ENCODE data around the gene RNF19B. TPM values are rescaled to one million over a fixed set of nuclear protein-coding genes. Genes with fewer than 3 reads are reported as not detected.

The RNF19B gene
- total and polyA plus RNA-seq, 4 experiments from 2014 or later = 1.1 to 30.6 (median 16.6) TPM

DNA sequence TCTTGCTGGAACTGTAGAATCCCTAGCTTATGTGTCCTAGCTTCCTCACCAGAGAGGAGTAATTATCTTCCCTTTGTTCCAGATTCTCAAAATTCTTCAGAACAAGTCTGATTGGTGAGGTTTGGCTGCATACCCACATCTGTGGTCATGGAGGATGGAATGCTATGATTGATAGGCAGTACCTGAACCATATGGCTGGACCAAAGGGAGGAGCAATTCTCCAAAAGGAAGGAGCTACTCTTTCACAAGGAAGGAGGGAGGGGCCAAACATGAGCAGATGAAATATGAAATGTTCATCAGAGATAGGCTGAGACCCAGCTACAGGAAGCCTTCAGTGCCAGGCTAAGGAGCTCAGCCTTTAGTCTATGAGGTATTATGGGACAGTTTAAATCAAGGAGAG lies 5.0 kb upstream of the RNF19B start:
- no peak overlapping the region for H3K4me3 Mint-ChIP-seq
- no peak for DNase-seq
- H3K9me3 Mint-ChIP-seq = peaks cover 0 to 1% (median 0%) of the 10 kb centered on the region in 8 donors
- Histone ChIP-seq H3K4me1 (ENCODE audit: insufficient read depth, low read length) (peaks cover 16% of the 10 kb centered on the region), H3K9me3 (ENCODE audit: control insufficient read depth in 1 of 2, low read length in 2 of 2) (no peaks in the 10 kb centered on the region), H3K27ac (ENCODE audit: low read depth, low read length) (no peak overlapping the region), H3K4me3 (ENCODE audit: low read length in 2 of 2) (no peak overlapping the region), H3K36me3 (ENCODE audit: insufficient read depth, low read length) (no peaks in the 10 kb centered on the region), H3K27me3 (ENCODE audit: insufficient read depth, low read length) (peaks cover 17% of the 10 kb centered on the region)
- ChIA-PET CTCF (ENCODE audit: partially characterized antibody) (no interaction called here), POLR2A (ENCODE audit: partially characterized antibody) (interaction anchor here (12.9 kb wide), 1 partner anchor 12 kb away, joined by 205 read pairs; no protein-coding TSS in a partner anchor)
- H3K27me3 Mint-ChIP-seq = peaks cover 13 to 17% of the 10 kb centered on the region in 2 donors
- H3K27ac Mint-ChIP-seq = no peak overlapping the region
- H3K36me3 Mint-ChIP-seq = peaks cover 0 to 5% of the 10 kb centered on the region in 2 donors
- intact Hi-C loops (cut with micrococcal nuclease) = no loop called here
- peaks cover 5 to 15% (median 8%) of the 10 kb centered on the region in 4 donors for H3K4me1 Mint-ChIP-seq

DNA sequence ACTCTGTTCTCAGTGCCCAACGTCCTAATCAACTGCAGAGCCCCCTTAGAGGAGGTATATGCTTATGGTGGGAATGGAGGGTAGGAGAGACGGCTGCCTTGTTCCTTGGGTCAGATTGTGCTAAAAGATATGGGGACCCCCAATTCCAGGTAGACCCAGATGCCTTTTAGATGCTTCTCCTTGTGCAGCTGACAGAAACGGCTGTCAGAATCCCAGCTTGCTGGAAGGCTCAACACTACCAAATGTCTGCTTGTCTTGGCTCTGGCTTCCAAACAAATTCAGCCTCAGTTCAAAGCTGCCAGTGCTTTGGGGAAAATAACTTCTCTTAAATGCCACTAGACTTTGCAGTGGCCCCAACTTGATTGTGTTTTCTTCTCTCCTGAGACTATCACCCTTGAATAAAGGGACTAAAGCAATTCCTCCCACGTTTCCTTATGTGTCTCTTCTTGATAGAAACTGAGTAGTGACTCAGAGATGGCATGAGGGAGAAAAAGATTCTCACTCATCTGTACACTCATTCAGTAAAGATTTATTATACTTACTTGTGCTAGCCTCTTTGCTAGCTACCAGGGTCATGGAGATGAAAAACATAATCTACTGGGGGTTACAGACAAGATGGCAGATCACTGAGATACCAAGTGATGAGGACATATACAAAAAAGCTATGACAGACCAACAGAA lies 3.4 kb upstream of the RNF19B start:
- peaks cover 8 to 24% (median 12%) of the 10 kb centered on the region in 4 donors for H3K4me1 Mint-ChIP-seq
- Histone ChIP-seq H3K4me3 (ENCODE audit: low read length in 2 of 2) (no peak overlapping the region), H3K27ac (ENCODE audit: low read depth, low read length) (no peak overlapping the region), H3K9me3 (ENCODE audit: control insufficient read depth in 1 of 2, low read length in 2 of 2) (no peaks in the 10 kb centered on the region), H3K4me1 (ENCODE audit: insufficient read depth, low read length) (peaks cover 18% of the 10 kb centered on the region), H3K36me3 (ENCODE audit: insufficient read depth, low read length) (no peaks in the 10 kb centered on the region), H3K27me3 (ENCODE audit: insufficient read depth, low read length) (peaks cover 17% of the 10 kb centered on the region)
- peaks cover 0 to 5% of the 10 kb centered on the region in 2 donors for H3K36me3 Mint-ChIP-seq
- ChIA-PET POLR2A (ENCODE audit: partially characterized antibody) (interaction anchor here (0.6 to 12.9 kb wide), 3 partner anchors 9 to 801 kb away, joined by 3 to 205 read pairs (median 4); no protein-coding TSS in a partner anchor), CTCF (ENCODE audit: partially characterized antibody) (interaction anchor here (1.4 kb wide), 1 partner anchor 87 kb away, joined by 4 read pairs; no protein-coding TSS in a partner anchor)
- H3K27me3 Mint-ChIP-seq = peaks cover 13 to 17% of the 10 kb centered on the region in 2 donors
- intact Hi-C loops (cut with micrococcal nuclease) = no loop called here
- H3K4me3 Mint-ChIP-seq = no peak overlapping the region
- no peak overlapping the region for H3K27ac Mint-ChIP-seq
- peaks cover 0 to 1% (median 0%) of the 10 kb centered on the region in 8 donors for H3K9me3 Mint-ChIP-seq
- no peak for DNase-seq

DNA sequence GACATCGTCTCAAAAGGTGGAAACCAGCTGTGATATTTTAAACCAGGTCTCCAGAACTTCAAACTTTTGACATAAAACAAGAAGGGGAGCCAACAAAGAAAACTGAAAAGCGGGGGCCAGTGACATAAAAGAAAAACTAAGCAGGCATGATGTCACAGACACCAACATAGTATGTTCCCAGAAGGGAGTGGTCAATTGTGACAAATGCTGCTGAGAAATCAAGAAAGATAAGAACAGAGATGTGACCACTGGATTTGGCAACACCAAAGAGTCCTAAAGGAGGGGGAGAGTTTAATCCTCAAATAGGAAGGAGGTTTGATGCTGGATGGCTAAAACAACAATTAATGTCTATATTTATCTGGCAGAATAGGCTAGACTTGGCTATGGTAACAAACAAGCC lies 2.3 kb upstream of the RNF19B start:
- no peak for DNase-seq
- H3K27me3 ChIP-seq (ENCODE audit: insufficient read depth, low read length) = peaks cover 8% of the 10 kb centered on the region
- peaks cover 5 to 9% of the 10 kb centered on the region in 2 donors for H3K27me3 Mint-ChIP-seq
- H3K4me3 ChIP-seq (ENCODE audit: low read length in 2 of 2) = no peak overlapping the region
- peaks cover 0 to 10% of the 10 kb centered on the region in 2 donors for H3K36me3 Mint-ChIP-seq
- ChIA-PET CTCF (ENCODE audit: partially characterized antibody) (interaction anchor here (1.0 to 1.2 kb wide), 2 partner anchors 14 to 41 kb away, joined by 3 read pairs; no protein-coding TSS in a partner anchor), POLR2A (ENCODE audit: partially characterized antibody) (interaction anchor here (1.3 to 12.9 kb wide), 3 partner anchors 10 to 19 kb away, joined by 3 to 205 read pairs (median 60); no protein-coding TSS in a partner anchor)
- no peak overlapping the region for H3K27ac ChIP-seq (ENCODE audit: low read depth, low read length)
- peaks cover 0 to 1% (median 0%) of the 10 kb centered on the region in 8 donors for H3K9me3 Mint-ChIP-seq
- peak overlapping the region in 4 of 8 donors; percentile 9 to 65 (median 36) for H3K4me3 Mint-ChIP-seq
- no peaks in the 10 kb centered on the region for H3K9me3 ChIP-seq (ENCODE audit: control insufficient read depth in 1 of 2, low read length in 2 of 2)
- peak overlapping the region in 2 of 7 donors; percentile 36 to 41 for H3K27ac Mint-ChIP-seq
- H3K4me1 ChIP-seq (ENCODE audit: insufficient read depth, low read length) = peaks cover 21% of the 10 kb centered on the region
- intact Hi-C loops (cut with micrococcal nuclease) = no loop called here
- peaks cover 13 to 28% (median 16%) of the 10 kb centered on the region in 4 donors for H3K4me1 Mint-ChIP-seq
- H3K36me3 ChIP-seq (ENCODE audit: insufficient read depth, low read length) = no peaks in the 10 kb centered on the region

DNA sequence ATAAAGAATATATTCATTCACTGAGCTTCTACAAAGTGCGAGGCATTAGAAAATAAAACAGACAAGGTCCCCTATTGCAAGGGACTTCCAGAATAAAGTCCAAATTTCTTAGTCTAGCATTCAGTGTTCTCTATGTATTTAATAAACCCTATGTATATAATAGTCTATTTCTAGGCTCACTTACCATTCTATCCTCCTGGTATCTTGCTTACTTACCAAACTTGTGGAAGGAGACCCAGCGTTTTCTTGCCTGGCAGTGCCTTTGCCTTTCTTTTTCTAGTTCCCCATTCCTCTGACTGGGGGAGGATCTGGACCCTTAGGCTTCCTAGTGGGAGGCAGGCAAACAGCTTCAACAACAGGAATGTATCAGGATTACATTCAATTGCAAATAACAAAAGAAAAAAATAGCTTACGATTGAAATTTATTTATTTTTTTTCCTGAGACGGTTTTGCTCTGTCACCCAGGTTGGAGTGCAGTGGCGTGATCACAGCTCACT lies 690 bp upstream of the RNF19B start:
- no peak for DNase-seq
- H3K4me3 ChIP-seq (ENCODE audit: low read length in 2 of 2) = peak overlapping the region; percentile 63 to 76
- peaks cover 0 to 10% of the 10 kb centered on the region in 2 donors for H3K36me3 Mint-ChIP-seq
- peaks cover 0 to 1% (median 0%) of the 10 kb centered on the region in 8 donors for H3K9me3 Mint-ChIP-seq
- H3K36me3 ChIP-seq (ENCODE audit: insufficient read depth, low read length) = no peaks in the 10 kb centered on the region
- H3K4me3 Mint-ChIP-seq = peak overlapping the region; percentile 76 to 92 (median 88)
- H3K27ac ChIP-seq (ENCODE audit: low read depth, low read length) = peak overlapping the region; percentile 54
- no peaks in the 10 kb centered on the region for H3K27me3 ChIP-seq (ENCODE audit: insufficient read depth, low read length)
- ChIA-PET CTCF (ENCODE audit: partially characterized antibody) (interaction anchor here (0.7 to 1.9 kb wide), 10 partner anchors 9 to 119 kb away, joined by 3 to 6 read pairs (median 4); no protein-coding TSS in a partner anchor), POLR2A (ENCODE audit: partially characterized antibody) (interaction anchor here (0.8 to 12.9 kb wide), 23 partner anchors 11 to 216 kb away, joined by 3 to 205 read pairs (median 7); partner anchors contain the start of genes AZIN2 and TRIM62)
- no peaks in the 10 kb centered on the region for H3K9me3 ChIP-seq (ENCODE audit: control insufficient read depth in 1 of 2, low read length in 2 of 2)
- peaks cover 35% of the 10 kb centered on the region for H3K4me1 ChIP-seq (ENCODE audit: insufficient read depth, low read length)
- H3K4me1 Mint-ChIP-seq = peaks cover 24 to 43% (median 30%) of the 10 kb centered on the region in 4 donors
- H3K27ac Mint-ChIP-seq = peak overlapping the region; percentile 90 to 97 (median 95)
- no peaks in the 10 kb centered on the region for H3K27me3 Mint-ChIP-seq
- intact Hi-C loops (cut with micrococcal nuclease) = no loop called here

DNA sequence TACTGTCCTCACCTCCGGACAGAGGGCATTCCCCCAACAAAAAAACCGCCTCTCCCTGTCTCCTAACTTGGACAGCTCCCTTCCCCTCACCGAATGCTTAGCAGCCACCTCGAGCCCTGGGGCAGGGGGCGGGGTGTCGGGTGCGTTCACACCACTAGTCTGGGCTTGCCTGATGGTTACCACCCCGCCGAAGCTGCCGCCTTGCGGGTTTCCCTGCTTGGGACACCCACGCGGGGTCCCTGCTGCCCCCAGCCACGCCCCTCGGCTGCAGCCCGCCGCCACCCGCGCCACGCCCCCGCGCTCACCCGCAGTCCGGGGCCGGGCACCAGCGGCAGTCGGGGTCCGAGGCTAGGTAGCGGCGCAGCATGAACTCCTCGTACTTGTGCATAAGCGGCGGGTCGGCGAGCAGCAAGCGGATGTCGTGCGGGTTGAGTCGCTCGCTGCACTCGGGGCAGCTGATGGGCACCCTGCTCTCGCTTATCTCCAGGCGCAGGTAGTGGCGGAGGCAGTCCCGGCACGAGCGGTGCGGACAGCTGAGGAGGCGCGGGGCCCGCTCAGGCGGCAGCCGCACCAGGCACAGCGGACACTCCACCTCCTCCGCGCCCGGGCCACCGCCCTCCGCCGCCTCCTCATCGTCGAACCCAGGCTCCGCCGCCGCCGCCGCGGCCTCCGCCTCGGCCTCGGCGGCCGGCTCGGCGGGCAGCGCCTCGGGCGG lies 706 bp downstream of the RNF19B start:
- Mint-ChIP-seq H3K4me3 (peak overlapping the region; percentile 84 to 94 (median 87)), H3K27ac (peak overlapping the region; percentile 86 to 93 (median 89)), H3K9me3 (peaks cover 0 to 1% (median 0%) of the 10 kb centered on the region in 8 donors), H3K4me1 (peaks cover 32 to 55% (median 39%) of the 10 kb centered on the region in 4 donors), H3K36me3 (peaks cover 0 to 10% of the 10 kb centered on the region in 2 donors), H3K27me3 (no peaks in the 10 kb centered on the region)
- peak overlapping the region in 1 of 2 donors; percentile 79 for H3K4me3 ChIP-seq (ENCODE audit: low read length in 2 of 2)
- ChIA-PET POLR2A (ENCODE audit: partially characterized antibody) (interaction anchor here (0.6 to 12.9 kb wide), 31 partner anchors 9 to 313 kb away, joined by 3 to 205 read pairs (median 6); partner anchors contain the start of genes AZIN2, RBBP4, S100PBP and TRIM62), CTCF (ENCODE audit: partially characterized antibody) (interaction anchor here (1.0 to 1.6 kb wide), 4 partner anchors 8 to 34 kb away, joined by 3 to 6 read pairs (median 4); no protein-coding TSS in a partner anchor)
- no peaks in the 10 kb centered on the region for H3K27me3 ChIP-seq (ENCODE audit: insufficient read depth, low read length)
- peak; percentile 66 to 79 (median 68) for DNase-seq
- H3K27ac ChIP-seq (ENCODE audit: low read depth, low read length) = peak overlapping the region; percentile 63
- H3K9me3 ChIP-seq (ENCODE audit: control insufficient read depth in 1 of 2, low read length in 2 of 2) = no peaks in the 10 kb centered on the region
- H3K36me3 ChIP-seq (ENCODE audit: insufficient read depth, low read length) = no peaks in the 10 kb centered on the region
- peaks cover 44% of the 10 kb centered on the region for H3K4me1 ChIP-seq (ENCODE audit: insufficient read depth, low read length)
- intact Hi-C loops (cut with micrococcal nuclease) = loop anchor here (1.0 to 5.0 kb wide), 4 partner anchors 17 to 147 kb away; partner anchors contain the start of genes AZIN2, S100PBP and YARS1

DNA sequence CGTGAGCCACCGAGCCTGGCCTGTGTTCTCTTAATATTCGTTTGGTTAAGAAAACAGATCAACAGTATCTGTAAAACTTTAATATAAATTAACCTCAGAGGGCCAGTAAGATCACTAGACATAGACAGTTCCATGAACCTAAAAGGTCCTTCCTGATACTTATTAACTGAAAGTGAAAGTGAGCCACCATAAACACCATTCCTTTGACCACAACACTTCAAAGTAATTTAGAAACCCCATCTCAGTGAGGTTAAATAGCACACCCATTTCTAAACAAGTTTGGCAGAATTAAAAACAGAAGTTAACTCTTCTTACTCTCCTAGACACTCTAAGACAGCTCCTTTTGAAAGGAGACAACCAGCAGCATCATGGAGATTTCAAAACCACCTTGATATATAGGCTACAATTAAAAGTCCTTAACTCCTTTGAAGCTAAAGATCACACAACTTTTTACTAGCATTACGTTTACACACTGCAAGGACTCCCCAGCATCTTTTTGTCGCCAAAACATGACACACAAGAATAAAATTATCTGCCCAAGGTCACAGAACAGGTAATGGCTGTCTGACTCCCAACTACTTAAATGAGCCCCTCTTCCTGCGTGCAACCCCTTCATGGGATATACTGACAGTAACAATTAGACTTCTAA lies 2.2 kb downstream of the RNF19B start:
- intact Hi-C loops (cut with micrococcal nuclease) = loop anchor here (5.0 kb wide), 1 partner anchor 145 kb away; the partner anchor contains the start of genes S100PBP and YARS1
- peaks cover 39 to 70% (median 53%) of the 10 kb centered on the region in 4 donors for H3K4me1 Mint-ChIP-seq

More for the DNA sequence above, 2.2 kb downstream of the RNF19B start:
- H3K27me3 Mint-ChIP-seq = no peaks in the 10 kb centered on the region
- H3K27ac Mint-ChIP-seq = peak overlapping the region; percentile 66 to 94 (median 86)
- ChIA-PET POLR2A (ENCODE audit: partially characterized antibody) (interaction anchor here (1.0 to 12.9 kb wide), 4 partner anchors 8 to 165 kb away, joined by 3 to 205 read pairs (median 4); no protein-coding TSS in a partner anchor), CTCF (ENCODE audit: partially characterized antibody) (interaction anchor here (0.7 to 1.8 kb wide), 4 partner anchors 19 to 133 kb away, joined by 3 to 5 read pairs (median 4); no protein-coding TSS in a partner anchor)
- H3K4me1 ChIP-seq (ENCODE audit: insufficient read depth, low read length) = peaks cover 59% of the 10 kb centered on the region
- H3K27me3 ChIP-seq (ENCODE audit: insufficient read depth, low read length) = no peaks in the 10 kb centered on the region
- H3K36me3 Mint-ChIP-seq = peaks cover 0 to 13% of the 10 kb centered on the region in 2 donors
- H3K9me3 Mint-ChIP-seq = peaks cover 0 to 1% (median 0%) of the 10 kb centered on the region in 8 donors
- peak overlapping the region; percentile 29 for H3K27ac ChIP-seq (ENCODE audit: low read depth, low read length)
- no peaks in the 10 kb centered on the region for H3K36me3 ChIP-seq (ENCODE audit: insufficient read depth, low read length)
- H3K9me3 ChIP-seq (ENCODE audit: control insufficient read depth in 1 of 2, low read length in 2 of 2) = no peaks in the 10 kb centered on the region
- H3K4me3 ChIP-seq (ENCODE audit: low read length in 2 of 2) = peak overlapping the region; percentile 51 to 79
- peak overlapping the region; percentile 84 to 94 (median 87) for H3K4me3 Mint-ChIP-seq
- DNase-seq = peak in 4 of 5 donors; percentile 29 to 53 (median 48)
